ES-I3 (cell line): ENCODE data around the gene RILP.
A peak's percentile ranks its signal among the peaks of the same experiment; 100 is the strongest.
"Not testable (repeated sequence)": the region's sequence is repeated elsewhere in the genome, so short reads cannot be mapped to it uniquely, and the experiment has no call there.

Experiments used
- H3K36me3 ChIP-seq: 2 replicates; pipeline ENCODE4 v1.6.1; 2013; ENCODE audit warnings: mild to moderate bottlenecking, low read length, control low read depth, moderate library complexity; ENCODE audit not compliant: insufficient read depth
- H3K4me1 ChIP-seq: 2 replicates; pipeline ENCODE4 v1.6.1; 2013; ENCODE audit warnings: mild to moderate bottlenecking, control low read depth, low read length; ENCODE audit not compliant: insufficient read depth
- H3K9ac ChIP-seq: 2 replicates; pipeline ENCODE4 v1.6.1; 2013; ENCODE audit warnings: low read depth, mild to moderate bottlenecking, low read length, moderate library complexity
- H3K9me3 ChIP-seq: 2 replicates; pipeline ENCODE4 v1.6.1; 2013; ENCODE audit warnings: mild to moderate bottlenecking, low read length, moderate library complexity; ENCODE audit not compliant: control insufficient read depth, insufficient read depth

The RILP gene

DNA sequence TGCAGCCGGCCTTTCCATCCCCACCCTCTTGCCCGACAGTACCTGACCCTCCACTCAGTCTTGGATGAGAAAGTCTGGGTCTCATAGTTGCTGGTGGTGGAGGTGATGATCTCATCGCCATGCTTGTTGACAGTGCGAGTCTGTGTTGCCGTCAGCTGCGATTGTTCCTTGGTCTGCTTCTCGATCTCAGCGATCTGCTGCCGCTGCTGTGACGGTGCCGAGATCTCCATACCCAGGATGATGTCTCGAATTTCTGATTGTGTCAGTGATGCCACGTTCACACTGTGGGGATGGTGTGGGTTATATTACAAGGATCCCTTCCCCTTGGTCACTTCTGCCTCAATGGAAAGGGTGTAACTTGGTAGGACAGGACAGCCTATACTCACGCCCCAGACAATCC lies 4.1 kb upstream of the RILP start:
- H3K9me3 ChIP-seq: no peaks in the 10 kb centered on the region
- no peak overlapping the region for H3K9ac ChIP-seq
- H3K4me1 ChIP-seq: no peaks in the 10 kb centered on the region
- peaks cover 56% of the 10 kb centered on the region for H3K36me3 ChIP-seq

DNA sequence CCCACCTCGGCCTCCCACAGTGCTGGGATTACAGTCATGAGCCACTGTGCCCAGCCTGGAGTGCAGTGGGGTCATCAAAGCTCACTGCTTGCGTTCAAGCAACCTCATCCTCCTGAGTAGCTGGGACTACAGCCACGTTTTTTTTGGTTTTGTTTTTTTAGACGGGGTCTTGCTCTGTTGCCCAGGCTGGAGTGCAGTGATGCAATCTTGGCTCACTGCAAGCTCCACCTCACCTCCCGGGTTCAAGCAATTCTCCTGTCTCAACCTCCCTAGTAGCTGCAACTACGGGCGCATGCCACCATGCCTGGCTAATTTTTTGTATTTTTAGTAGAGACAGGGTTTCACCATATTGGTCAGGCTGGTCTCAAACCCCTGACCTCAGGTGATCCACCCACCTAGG lies 3.1 kb upstream of the RILP start:
- not testable (repeated sequence) for H3K4me1 ChIP-seq, H3K9me3 ChIP-seq, H3K9ac ChIP-seq
- H3K36me3 ChIP-seq: peaks cover 47% of the 10 kb centered on the region

- peaks cover 36% of the 10 kb centered on the region for H3K36me3 ChIP-seq
- no peaks in the 10 kb centered on the region for H3K9me3 ChIP-seq
- peaks cover 2% of the 10 kb centered on the region; the same call in 1 of the 2 replicates for H3K4me1 ChIP-seq
- H3K9ac ChIP-seq: no peak overlapping the region
Measured at GRCh38 chr17:1651559-1651844, 1.8 kb upstream of the RILP start.

DNA sequence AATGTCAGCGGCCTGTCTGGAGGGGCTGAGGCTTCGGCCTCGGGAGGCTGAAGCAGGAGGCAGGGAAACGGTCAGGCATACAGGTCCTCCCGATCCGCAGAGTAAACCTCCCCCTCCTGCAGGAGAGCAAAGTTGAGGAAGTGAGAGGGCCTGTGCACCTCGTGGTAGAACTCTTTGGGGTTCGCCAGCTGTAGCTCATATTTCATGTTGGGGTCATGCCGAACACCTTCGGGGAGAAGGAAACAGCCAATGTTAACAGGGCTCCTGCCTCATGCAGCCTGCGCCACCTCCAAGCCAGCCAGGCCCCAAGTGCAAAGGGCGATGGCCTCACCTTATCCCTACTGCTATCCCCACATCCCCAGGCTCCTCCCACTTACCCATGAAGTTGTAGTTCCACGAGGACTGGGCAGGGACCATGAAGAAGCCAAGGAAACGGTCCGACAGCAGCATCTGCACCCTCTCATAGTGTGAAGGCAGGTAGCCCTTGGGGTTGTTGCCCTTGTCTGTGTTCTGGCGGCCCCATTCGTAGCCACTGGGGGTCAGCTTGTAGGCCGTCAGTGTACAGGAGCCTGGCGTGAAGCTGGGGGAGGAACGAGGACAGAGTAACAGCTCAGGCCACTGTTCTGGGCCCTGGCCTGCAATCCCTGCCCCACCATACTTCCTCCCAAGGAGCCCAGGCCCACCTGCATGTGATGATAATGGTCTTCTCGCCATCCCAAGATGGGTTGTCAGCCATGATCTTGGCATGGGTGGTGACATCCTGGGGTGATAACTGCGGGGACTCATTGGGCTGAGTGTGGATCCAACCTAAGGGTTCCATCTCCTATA lies 1.3 kb upstream of the RILP start:
- H3K4me1 ChIP-seq: peaks cover 8% of the 10 kb centered on the region; the same call in 1 of the 2 replicates
- H3K9ac ChIP-seq: no peak overlapping the region
- H3K9me3 ChIP-seq: no peaks in the 10 kb centered on the region
- H3K36me3 ChIP-seq: peaks cover 34% of the 10 kb centered on the region

- no peaks in the 10 kb centered on the region for H3K9me3 ChIP-seq
- H3K36me3 ChIP-seq: peaks cover 26% of the 10 kb centered on the region
- H3K9ac ChIP-seq: peak overlapping the region; percentile 71
- peaks cover 20% of the 10 kb centered on the region; the same call in 1 of the 2 replicates for H3K4me1 ChIP-seq
Measured at GRCh38 chr17:1648963-1649843, 463 bp downstream of the RILP start.

- H3K9ac ChIP-seq: peak overlapping the region; percentile 69
- H3K36me3 ChIP-seq: peaks cover 18% of the 10 kb centered on the region
- H3K4me1 ChIP-seq: peaks cover 24% of the 10 kb centered on the region; the same call in 1 of the 2 replicates
- no peaks in the 10 kb centered on the region for H3K9me3 ChIP-seq
Measured at GRCh38 chr17:1648173-1648962, 1.3 kb downstream of the RILP start.

GRCh38 chr17:1647802-1648171 lies 1.9 kb downstream of the RILP start:
- Histone ChIP-seq H3K36me3 (peaks cover 14% of the 10 kb centered on the region), H3K9me3 (no peaks in the 10 kb centered on the region), H3K4me1 (peaks cover 24% of the 10 kb centered on the region; the same call in 1 of the 2 replicates), H3K9ac (no peak overlapping the region)

DNA sequence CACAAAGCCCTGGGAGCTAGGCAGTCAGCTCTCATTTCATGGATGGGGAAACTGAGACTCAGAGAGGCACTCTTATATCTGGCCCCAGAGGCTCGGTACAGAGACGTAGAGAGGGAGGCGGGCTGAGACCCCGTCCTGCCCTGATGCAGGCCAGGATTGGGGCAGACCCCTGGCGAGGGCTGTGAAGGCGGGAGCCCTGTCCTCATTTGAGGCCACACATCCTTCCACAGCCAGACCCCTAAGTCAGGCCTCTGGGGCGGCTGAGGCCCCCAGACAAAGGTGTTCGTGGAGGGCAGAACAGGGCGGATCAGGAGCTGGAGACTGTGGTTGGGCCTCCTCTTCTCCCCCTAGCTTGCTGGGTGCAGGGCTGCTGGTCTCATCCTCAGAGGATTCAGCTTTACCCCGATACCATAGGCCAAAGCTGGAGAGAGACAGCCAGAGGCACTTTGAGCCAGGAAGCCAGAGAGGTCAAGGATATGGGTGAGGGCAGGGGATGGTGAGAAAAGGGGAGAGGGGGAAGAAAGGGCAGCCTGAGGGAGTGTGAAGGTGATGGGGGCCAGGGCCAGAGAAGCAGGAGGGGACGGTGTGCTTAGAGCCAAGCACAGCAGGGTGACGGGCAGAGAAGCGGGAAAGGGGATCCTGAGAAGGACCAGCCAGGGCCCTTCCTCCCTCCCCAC lies 3.3 kb downstream of the RILP start:
- no peak overlapping the region for H3K9ac ChIP-seq
- no peaks in the 10 kb centered on the region for H3K9me3 ChIP-seq
- peaks cover 5% of the 10 kb centered on the region; the same call in 1 of the 2 replicates for H3K36me3 ChIP-seq
- H3K4me1 ChIP-seq: peaks cover 24% of the 10 kb centered on the region; the same call in 1 of the 2 replicates

DNA sequence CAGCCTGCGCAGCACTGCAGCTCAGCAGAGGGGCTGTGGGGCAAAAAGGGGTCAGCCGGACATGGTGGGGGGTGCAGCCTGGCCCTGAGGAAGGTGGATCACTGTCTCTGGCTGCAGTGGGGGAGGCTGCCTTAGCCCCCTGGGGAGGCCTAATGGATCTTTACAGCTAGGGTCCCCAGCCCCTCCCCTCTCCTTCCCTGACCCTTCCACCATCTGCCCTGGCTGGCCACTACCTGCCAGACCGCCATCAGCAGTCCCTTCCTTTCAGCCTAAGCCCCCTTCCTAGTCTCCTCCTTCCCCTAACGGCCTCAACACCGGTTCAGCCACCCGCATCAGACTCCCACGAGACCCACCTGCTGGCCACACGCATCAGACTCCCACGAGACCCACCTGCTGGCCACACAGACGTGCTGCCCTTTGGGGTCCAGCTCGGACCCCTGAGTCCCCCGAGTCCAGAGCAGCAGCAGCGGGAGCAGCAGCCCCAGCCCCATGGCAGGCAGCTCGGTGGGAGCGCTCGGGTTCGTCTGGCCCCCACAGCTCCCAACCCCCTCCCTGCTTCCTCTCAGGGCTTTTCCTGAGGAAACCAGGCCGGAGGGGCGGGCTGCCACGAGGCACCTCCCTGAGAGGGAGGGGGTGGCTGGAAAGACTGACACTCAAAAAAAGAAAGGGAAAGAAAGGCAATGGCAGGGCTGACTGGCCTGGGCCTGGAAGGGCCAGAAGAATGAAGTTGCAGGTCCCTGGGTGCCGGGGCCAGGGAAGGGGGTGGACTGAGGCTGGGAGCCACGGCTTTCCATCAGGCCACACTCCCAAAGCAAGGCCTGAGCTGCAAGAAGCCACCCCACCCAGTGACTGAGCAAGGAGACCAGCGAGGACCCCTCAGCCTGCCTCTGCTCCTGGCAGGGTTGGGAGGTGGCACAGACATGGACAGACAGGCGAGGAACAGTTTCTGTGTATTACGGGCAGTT lies 4.2 kb downstream of the RILP start, which contains the start of gene SCARF1:
Gene SCARF1, minus strand, starts transcription at position 526 of the 965 bp plus-strand sequence. Its CDS starts 35 bp downstream, at position 491.
- H3K9me3 ChIP-seq: no peaks in the 10 kb centered on the region
- H3K36me3 ChIP-seq: no peaks in the 10 kb centered on the region
- peak within 1 kb of the TSS; percentile 25; the same call in 1 of the 2 replicates for H3K9ac ChIP-seq
- H3K4me1 ChIP-seq: peaks cover 24% of the 10 kb centered on the region; the same call in 1 of the 2 replicates

- H3K4me1 ChIP-seq: peaks cover 24% of the 10 kb centered on the region; the same call in 1 of the 2 replicates
- H3K9ac ChIP-seq: peak overlapping the region; percentile 58; the same call in 1 of the 2 replicates
- no peaks in the 10 kb centered on the region for H3K36me3 ChIP-seq
- H3K9me3 ChIP-seq: no peaks in the 10 kb centered on the region
Measured at GRCh38 chr17:1644493-1645206, 5.0 kb downstream of the RILP start.

- Histone ChIP-seq H3K36me3 (no peaks in the 10 kb centered on the region), H3K9ac (peak overlapping the region; percentile 58), H3K9me3 (no peaks in the 10 kb centered on the region), H3K4me1 (peaks cover 24% of the 10 kb centered on the region; the same call in 1 of the 2 replicates)
Measured at GRCh38 chr17:1643999-1644492, 5.6 kb downstream of the RILP start.

- Histone ChIP-seq H3K9me3 (no peaks in the 10 kb centered on the region), H3K36me3 (no peaks in the 10 kb centered on the region), H3K4me1 (peaks cover 24% of the 10 kb centered on the region; the same call in 1 of the 2 replicates), H3K9ac (peak overlapping the region; percentile 58)
Measured at GRCh38 chr17:1643293-1643998, 6.2 kb downstream of the RILP start.
